ENCODE results near the gene SHFL.

SHFL gene

DNA sequence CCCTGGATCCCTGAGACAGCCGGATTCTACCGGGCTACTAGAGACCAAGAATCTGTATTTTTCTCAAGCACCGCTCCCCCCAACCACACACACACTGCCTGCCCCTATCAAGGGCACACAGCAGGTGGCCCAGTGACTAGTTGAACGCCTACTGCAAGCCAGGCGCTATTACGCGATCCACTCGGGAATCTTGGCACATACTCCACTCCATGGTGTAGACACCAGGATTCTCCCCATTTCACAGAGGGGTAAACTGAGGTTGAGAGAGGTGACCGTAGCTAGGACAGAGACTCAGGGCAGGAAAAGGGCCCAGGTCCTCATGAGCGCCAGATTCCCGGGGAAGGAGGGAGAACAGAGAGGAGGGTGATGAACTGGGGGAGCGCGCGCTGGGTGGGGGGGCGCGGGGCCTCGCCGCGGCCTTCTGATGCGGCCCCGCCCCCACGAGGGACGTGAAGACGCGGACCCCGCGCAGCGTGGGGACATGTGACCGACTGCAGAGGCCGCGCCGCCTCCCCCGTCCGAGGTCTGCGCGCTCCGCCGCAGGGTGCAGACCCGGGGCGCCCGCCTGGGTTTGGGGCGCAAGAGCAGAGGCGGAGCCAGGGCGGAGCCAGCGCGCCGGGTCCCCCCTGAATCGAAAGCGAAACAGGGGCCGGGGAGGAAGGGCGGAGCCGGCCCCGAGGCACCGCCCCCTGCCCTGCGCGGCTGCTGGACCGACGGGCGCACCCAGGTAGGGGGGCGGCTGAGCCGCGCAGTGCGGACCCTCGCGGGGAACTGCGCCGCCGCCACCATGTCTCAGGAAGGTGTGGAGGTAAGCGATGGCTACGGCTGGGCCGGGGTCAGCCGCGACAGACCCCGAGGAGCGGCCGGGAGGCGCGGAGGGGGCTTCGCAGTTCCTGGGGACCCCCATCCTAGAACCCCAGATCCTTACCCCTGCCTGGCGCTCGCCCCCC is at the start of gene SHFL:
SHFL (plus strand) TSS at position 677 of the 950 bp plus-strand sequence; CDS start at position 788, 111 bp downstream.
- intact Hi-C loops (cut with DNase I): no loop called here
- peak; percentile 39 to 95 (median 66) for DNase-seq

GRCh38 chr19:10036601-10037071 is 49.5 kb upstream of the SHFL start:
- intact Hi-C loops (cut with DNase I): no loop called here
- peak in 1 of 10 donors; percentile 33 for DNase-seq

DNA sequence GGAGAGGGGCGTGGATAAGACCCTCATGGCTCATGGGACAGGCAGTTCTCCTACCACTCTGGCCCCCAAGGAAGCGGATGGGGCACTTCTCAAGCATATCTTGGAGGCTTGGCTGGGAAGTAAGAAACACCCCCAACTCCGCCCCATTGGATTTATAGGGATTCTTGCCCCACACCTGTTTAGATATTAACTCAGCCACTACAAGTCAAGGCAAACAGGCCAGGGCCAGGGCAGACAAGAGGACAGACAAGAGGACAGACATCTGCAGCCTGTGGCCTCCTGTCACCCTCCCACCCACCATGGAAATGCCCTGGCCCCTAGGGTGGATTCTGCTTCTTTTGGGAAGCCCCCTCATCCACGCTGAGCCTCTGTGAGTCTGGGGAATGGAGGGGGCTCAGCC is 48.8 kb upstream of the SHFL start:
- DNase-seq: peak in 1 of 10 donors; percentile 32
- intact Hi-C loops (cut with DNase I): no loop called here

DNA sequence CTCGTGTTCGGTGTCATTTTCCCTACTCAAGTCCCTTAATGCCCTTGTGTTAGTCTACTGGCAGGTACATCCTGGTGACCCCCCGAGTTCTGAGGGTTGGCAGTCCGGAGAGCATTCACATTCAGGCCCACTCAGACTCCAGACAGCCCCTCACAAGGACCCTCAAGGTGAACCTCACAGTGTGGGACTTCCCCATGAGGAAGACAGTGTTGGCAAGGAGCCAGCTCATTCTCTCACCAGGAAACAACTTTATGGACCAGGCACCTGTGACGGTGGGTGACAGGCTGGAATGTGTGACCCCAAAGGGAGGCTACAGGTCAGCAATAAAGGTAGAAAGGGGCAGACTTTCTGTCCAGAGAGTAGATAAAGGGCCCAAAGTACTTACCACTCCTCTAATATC is 48.3 kb upstream of the SHFL start:
- peak in 1 of 10 donors; percentile 22 for DNase-seq
- intact Hi-C loops (cut with DNase I): no loop called here

GRCh38 chr19:10043286-10043927 is 42.7 kb upstream of the SHFL start:
- intact Hi-C loops (cut with DNase I): no loop called here
- DNase-seq: peak in 1 of 10 donors; percentile 15

GRCh38 chr19:10044390-10044789 is 41.7 kb upstream of the SHFL start:
- DNase-seq: no peak
- intact Hi-C loops (cut with DNase I): no loop called here

- intact Hi-C loops (cut with DNase I): no loop called here
Measured at GRCh38 chr19:10045371-10045770, 40.7 kb upstream of the SHFL start.

DNA sequence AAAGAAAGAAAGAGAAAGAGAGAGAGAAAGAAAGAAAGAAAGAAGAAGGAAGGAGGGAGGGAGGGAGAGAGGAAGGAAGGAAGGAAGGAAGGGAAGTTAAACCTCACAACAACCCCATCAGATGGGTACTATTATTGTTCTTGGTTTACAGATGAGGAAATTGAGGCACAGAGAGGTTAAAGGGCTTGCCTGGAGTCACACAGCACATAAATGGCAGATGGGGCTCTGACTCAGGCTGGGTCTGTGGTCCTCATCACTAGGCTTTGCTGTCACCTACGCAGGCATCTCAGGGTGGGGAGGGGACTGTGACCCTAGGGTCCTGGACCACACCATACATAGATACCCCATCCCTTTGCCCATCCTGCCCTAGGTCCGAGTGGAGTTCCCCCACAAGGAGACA is 36.5 kb upstream of the SHFL start:
- intact Hi-C loops (cut with DNase I): no loop called here
- DNase-seq: no peak

More at GRCh38 chr19:10045371-10045770, 40.7 kb upstream of the SHFL start:
- no peak for DNase-seq

GRCh38 chr19:10052602-10053360 is 33.3 kb upstream of the SHFL start:
- DNase-seq: no peak
- intact Hi-C loops (cut with DNase I): no loop called here

DNA sequence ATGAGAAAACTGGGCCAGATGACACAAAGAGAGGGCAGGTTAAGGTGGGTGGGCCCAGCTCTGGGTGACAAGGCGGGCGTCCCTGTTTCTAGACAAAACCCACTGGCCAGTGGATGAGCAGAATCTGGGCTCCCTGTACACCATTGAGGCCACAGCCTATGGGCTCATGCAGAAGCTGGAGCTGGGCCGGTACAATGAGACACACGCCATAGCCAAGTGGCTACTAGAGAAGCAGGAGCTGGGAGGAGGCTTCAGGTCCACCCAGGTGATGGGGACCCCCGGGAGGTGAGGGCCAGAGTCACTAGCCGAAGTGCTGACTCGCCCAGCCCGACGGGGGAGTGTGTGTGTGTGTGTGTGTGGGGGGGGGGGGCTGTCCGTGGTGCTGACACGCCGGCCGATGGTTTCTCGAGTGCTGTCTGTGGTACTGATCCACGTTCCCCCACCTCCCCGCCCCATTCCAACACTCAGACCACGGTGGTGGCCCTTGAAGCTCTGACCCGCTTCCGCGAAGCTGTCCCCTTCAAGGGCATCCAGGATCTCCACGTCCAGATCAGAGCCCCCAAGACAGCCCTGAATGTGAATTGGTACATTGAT is 24.3 kb upstream of the SHFL start:
- intact Hi-C loops (cut with DNase I): no loop called here
- no peak for DNase-seq

- intact Hi-C loops (cut with DNase I): no loop called here
- no peak for DNase-seq
Measured at GRCh38 chr19:10068205-10068604, 17.9 kb upstream of the SHFL start.

- DNase-seq: peak in 1 of 10 donors; percentile 15
- intact Hi-C loops (cut with DNase I): no loop called here
Measured at GRCh38 chr19:10069046-10069445, 17.1 kb upstream of the SHFL start.

- intact Hi-C loops (cut with DNase I): no loop called here
- DNase-seq: no peak
Measured at GRCh38 chr19:10070730-10071446, 15.2 kb upstream of the SHFL start.

DNA sequence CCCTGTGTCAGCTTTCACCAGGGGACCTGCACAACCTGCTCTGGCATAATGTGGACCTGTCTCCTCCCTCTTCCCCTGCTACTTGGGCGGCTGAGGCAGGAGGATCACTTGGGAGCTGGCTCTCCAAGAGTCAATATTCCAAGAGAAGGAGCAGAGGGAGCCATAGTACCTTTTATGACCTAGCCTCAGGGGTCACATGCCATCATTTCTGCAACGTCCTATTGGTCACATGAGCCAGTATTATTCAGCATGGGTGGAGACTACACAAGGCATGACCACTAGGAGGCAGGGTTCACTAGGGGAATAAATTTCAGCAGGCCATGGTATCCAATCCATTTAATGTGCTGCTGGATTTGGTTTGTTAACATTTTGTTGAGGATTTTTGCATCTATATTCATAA is 12.0 kb upstream of the SHFL start:
- no peak for DNase-seq
- intact Hi-C loops (cut with DNase I): no loop called here

GRCh38 chr19:10076535-10076934 is 9.6 kb upstream of the SHFL start:
- no peak for DNase-seq
- intact Hi-C loops (cut with DNase I): no loop called here

GRCh38 chr19:10078329-10078728 is 7.8 kb upstream of the SHFL start:
- intact Hi-C loops (cut with DNase I): no loop called here
- DNase-seq: no peak

- intact Hi-C loops (cut with DNase I): no loop called here
- no peak for DNase-seq
Measured at GRCh38 chr19:10079031-10079453, 7.1 kb upstream of the SHFL start.

- intact Hi-C loops (cut with DNase I): no loop called here
- no peak for DNase-seq
Measured at GRCh38 chr19:10083911-10084310, 2.2 kb upstream of the SHFL start.

DNA sequence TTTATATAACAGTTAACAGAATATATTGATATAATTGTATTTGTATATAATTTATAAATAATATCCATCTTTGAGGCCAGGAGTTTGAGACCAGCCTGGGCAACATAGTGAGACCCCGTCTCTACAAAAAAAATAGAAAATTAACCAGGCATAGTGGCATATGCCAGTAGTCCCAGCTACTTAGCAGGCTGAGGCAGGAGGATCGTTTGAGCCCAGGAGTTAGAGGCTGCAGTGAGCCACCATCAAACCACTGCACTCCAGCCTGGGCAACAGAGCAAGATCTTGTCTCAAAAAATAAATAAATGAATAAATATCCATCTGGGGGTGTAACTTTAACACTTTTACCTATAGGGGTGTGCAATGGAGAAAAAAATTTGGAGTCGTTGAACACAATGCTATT is 1.3 kb upstream of the SHFL start:
- no peak for DNase-seq
- intact Hi-C loops (cut with DNase I): no loop called here

Data from posterior cingulate gyrus (tissue), 11 donors.